Stimulated activated CD8-positive, alpha-beta memory T cell treated with anti-CD3 and anti-CD28 coated beads, Interleukin-12 subunit alpha, Interleukin-12 subunit beta, amount 100 ng/mL, for 1 hour (primary cell): ENCODE data around the gene OCA2.
"Not testable (repeated sequence)": the region's sequence is repeated elsewhere in the genome, so short reads cannot be mapped to it uniquely, and the experiment has no call there.

Experiments used
- DNase-seq: peaks from one replicate; pipeline ENCODE4 v3.0.0-alpha.2; 2020; ENCODE audit warnings: low read depth

Gene OCA2

DNA sequence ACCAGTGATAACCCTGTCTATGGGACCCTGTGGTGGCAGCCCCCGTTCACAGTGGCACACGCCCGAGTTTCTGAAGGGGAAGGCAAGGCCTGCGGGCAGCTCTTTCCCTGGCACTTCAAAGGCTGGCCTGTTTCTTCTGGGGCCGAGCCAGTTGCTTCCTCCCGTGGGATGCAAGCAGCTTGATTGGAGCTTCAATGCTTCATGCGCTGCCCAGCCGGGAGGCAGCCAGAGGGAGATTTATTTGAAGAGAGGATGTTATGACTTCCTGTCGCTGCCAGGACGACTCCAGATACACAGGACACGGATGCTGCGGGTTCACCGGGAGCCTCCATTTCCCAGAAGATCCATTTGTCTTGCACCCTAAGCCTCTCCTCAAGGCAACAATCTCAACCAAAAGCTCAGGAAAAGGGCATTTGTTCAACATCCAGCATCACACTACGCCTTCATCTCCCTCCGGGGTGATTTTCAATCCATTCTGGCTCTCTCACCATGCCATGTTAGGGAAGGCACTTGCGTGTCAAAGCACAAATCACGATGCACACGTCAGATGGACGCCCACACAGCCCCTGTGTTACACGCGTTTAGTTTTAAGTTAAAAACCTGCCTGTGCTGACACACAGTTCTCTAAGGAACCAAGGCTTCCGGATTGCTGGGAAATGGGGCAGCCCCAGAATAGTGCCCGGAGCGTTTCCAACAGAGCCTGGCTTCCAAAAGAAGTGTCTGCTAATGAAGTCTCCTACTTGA is 330.2 kb downstream of the OCA2 start:
- DNase-seq: no peak

DNA sequence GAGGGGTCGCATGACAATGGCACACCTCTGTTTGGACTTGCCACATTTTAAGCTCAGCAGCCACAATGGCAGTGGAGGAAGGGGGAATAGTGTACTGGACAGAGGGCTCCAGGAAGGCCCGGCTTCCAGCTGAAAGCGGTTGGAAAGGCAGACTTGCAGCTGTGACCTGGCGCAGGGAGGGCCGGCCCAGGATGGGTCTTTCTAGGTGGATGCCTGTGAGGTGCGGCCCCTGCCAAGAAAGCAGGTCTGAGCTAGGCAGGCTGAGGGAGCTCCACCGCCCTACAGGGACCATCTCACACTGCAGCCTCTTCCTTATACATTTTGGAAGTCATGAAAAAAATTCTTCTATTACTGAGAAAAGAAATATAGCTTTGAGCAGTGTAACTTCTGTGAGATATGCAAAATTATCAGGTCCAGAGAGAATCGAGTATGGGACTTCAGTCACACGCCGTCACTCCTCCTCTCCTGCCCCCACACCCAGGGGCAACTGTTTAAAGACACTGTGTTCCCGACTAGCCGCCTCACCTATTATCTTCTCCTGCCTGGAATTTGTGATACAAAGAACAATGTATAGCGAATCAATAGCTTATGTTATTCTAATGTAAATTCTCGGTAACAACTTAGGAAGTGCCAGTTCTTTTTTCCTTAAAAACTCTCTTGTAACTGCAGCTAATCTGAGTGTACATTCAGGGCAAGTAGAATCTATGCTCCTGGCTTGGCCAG is 331.0 kb downstream of the OCA2 start:
- no peak for DNase-seq

DNA sequence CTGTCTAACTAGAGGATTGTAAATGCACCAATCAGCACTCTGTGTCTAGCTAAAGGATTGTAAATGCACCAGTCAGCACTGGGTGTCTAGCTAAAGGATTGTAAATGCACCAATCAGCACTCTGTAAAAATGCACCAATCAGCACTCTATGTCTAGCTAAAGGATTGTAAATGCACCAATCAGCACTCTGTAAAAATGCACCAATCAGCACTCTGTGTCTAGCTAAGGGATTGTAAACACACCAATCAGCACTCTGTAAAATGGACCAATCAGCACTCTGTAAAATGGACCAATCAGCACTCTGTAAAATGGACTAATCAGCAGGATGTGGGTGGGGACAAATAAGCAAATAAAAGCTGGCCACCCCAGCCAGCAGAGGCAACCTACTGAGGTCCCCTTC is 331.7 kb downstream of the OCA2 start:
- not testable (repeated sequence) for DNase-seq

DNA sequence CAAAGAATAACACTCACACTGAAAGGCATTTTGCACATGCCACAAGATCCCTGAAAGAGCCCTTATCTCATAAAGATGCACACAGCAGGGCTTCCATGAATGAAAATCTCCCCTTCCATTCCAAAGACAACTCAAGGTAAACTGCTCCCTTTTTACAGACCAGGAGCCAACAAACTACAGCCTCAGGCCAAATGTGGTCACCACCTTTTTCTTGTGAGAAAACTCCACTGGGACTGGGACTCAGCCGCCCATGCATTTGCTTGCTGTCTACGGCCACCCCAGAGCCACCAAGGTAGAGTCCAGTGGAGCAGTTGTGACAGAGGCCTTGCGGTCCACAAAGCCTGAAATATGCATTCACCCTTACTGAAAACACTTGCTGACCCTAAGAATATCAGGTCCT is 334.8 kb downstream of the OCA2 start:
- no peak for DNase-seq

DNA sequence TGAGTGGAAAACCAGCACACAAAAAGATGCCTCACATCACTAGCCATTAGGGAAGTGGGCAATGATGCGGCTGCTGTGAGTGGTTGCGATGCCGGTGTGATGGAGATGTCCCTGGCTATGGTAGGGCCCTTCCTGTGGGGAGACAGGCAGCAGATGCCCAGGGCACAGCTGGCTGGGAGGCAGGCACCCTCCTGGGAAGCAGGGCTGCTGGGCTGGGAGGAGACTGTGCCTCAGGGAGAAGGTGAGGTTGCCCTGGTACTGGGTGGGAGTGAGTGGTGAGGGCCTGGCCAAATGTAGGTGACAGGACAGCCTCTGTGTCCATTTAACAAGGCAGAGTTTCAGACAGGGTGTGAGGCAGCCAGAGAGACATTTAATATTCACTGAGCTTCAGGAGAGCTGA is 335.6 kb downstream of the OCA2 start:
- DNase-seq: no peak

DNA sequence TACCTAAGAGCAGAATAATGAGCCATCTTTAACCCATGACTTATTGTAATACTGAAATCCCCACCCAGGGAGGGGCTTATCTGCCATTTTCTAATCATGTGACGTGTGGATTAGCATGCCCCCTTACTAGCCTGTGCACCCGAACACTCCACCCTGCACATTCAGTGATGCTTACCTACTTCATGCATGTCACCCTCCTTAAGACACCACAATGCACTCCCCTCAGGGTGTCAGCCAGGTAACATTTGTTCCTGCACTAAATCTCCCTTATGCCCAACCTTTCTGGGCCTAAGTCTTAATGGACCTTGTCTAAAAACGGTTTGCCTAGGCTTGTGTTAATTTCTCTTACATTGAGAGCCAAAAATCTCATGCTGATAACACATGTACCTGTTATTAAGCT is 336.6 kb downstream of the OCA2 start:
- DNase-seq: no peak

DNA sequence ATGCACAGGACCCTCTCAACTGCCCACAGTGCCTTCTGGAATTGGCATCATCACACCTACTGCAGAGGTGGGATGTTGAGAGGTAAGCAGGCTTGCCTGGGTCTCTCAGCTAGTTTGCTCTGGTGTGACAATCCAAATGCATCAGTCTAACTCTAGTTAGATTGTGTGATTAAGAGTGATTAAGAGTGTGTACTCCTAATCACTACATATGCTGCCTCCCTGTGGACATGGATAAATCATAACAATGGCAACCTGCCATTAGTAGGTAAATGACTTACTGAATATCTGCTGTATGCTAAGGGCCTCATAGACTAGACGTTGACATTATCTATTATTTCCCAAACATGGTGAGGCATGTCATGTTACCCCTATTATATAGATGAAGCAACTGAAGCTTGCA is 342.1 kb downstream of the OCA2 start:
- DNase-seq: no peak

DNA sequence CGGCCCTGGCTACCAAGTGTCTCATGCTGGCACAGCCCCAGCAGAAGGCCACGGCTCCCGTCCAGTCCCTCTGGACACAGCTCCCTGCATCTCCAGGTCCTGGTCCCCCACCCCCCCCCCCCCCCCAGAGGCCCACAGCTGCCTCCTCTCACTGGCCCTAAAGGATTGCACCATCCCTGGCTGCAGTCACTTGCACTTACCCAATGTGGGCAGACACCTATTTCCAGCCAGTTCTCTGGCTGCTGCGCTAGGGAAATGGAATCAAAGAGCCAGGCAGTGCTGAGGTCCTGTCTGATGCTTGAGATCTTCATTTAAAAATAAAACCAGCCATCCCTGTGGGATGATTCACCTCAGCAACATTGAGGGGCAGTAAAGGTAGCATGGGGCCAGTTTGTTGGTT is 346.4 kb downstream of the OCA2 start:
- DNase-seq: no peak

DNA sequence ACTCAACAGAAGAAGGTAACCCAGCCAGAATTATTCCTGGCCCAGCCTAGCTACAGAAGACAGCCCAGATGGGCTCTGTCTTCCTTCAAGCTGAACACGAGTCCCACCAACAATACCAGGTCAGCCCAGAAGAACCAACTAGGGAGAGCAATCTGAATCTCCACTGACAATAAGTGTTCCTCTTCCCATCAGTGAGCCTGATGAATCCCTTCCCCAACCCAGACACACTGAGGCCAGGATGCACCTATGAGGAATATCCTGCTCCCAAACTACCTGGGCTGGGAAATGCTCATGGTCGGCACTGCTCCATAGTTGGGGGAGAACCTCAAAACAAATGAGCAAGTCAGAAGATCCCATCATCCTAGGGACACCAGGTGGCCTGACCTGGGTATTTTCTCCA is 351.1 kb downstream of the OCA2 start:
- DNase-seq: no peak

DNA sequence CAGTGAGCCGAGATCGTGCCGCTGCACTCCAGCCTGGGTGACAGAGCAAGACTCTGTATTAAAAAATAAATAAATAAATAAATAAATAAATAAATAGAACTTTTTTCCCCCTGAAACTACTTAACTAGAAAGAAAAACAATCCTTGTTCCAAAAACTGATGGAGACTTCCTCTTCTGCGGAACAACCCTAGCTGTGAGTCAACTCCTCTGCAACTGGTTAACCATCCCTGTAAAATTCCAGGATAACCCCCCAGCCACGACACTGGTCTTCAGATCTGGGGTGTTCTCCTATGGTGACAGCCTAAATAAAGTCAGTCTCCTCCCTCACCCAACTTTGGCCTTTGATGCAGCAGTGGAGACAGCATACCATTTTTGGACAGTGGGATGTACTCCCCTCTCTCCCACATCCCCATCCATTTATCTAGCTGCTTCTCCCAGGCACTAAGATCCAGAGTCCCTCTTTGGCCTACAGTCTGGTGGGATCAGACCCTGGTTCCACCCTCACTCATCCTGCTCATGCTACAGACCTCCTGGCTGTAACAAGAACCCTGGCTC is 352.6 kb downstream of the OCA2 start:
- no peak for DNase-seq

DNA sequence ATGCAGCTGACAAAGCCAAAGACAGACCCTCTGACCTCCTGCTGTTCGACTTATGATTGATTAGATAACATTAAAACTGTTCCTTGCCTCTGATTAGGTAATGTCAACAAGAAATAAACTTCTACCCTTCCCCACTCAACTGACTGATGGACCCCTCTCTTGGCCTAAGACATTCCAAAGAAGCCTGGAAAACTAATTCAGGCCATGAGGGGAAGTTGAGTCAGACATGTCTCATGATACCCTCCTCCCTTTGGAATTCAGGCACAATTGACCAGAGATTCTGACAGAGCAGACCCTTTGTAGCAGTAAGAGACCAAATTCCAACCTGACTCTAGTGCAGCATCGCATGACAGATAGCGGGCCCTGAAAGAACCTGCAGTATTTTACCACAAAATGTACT is 354.5 kb downstream of the OCA2 start:
- DNase-seq: no peak

DNA sequence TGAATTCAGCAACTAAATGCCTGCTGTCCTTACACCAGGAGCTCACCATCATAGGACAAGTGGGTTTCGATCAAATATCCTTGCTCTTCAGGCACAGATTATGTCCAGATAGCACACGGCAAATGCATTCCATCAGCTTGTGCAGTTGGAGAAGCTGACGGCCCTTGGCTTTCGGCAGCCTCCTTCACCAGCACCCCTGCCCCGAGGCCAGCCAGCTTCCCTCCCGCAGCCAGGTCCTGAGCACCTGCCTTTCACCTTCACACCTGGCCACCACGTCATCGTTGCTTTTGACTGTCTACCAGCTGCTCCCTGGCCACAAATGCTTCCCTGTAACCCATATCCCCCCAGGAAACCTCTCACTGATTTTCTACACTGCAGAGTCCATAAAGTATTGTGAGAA is 355.5 kb downstream of the OCA2 start:
- DNase-seq: no peak

DNA sequence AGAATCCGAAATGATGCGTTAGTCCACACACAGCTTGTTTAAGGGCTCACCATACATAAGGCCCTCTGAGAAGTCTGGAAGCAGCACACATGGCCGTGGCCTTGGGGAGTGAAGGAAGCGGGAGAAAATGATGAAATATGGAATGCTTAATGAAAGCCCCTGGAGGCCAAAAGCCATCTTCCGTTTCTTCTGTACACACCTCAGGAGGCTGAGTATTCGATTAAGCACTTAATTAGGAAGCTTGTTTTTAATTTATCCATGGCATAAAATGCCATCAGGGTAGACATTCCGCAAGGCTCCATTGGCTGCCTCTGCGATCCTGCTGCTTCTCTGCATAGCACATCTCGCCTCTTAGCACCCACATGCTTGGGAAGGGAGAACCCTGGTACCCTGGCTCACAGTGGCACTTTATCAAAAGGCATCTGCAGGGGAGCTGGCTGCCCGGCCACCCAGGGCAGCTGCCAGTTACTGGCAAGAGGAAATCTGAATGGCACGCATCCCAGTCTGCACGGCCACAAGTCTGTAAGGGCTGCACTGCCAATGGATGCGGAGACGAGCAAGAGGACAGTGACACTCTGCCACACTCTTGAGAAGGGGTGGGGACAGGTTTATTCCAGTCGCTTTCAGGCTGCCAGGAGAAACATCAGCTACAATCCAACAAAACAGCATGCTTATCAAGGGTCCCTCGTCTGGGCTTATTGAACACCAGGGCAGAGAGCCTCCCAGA is 356.2 kb downstream of the OCA2 start:
- no peak for DNase-seq

DNA sequence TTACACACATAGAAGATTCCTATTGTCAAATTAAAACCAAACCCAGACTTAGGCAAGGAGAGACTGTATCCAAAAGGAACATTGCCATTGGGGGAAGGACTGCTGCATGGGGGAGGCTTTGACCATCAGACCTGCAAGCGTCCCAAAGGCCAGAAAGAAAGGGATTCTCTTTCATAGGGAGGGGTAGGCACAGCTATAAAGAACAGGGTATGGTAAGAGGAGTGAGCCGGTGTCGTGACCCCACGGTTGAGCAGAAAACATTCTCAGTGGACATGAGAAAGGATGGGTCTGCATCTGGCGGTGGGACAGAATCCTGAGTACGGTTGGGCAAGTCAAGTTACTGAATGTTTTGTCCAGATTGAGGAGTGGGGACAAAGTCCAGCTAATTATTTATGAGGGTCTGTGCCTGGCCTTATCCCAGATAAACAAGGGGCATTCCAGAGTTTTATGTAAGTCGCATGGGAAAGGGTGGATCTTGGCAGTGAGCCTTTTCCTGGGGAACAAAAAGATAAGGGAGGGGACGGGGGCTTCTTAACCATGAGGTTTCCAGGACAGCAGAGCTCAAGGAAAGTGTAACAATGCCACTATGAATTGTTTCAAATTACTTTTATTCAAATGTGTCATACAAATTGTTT is 357.8 kb downstream of the OCA2 start:
- DNase-seq: no peak

DNA sequence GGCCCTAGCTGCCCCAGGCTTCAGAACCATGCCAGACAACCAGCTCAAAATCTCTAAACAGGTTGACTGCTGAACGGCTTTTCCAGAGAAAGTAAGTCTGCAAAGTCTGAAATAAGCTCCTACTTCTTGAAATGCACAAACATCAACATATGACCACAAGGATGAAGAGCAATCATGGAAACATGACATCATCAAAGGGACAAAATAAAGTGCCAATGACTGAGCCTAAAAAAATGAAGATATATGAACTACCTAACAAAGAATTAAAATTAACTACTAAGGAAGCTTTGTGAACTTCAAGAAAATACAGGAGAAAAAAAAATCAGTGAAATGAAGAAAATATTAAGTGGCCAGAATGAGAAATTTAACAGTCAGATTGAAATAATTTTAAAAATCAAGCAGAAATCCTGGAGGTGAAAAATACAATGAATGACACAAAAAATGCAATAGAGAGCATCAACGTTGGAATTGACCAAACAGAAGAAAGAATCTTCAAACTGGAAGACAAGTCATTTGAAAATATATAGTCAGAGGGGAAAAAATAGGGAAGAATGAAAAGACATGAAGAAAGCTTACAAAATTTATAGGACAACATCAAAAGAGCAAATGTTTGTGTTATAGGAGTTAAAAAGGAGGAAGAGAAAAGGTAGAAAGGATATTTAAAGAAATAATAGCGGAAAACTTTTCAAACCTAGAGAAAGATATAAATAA is 364.2 kb downstream of the OCA2 start:
- no peak for DNase-seq

DNA sequence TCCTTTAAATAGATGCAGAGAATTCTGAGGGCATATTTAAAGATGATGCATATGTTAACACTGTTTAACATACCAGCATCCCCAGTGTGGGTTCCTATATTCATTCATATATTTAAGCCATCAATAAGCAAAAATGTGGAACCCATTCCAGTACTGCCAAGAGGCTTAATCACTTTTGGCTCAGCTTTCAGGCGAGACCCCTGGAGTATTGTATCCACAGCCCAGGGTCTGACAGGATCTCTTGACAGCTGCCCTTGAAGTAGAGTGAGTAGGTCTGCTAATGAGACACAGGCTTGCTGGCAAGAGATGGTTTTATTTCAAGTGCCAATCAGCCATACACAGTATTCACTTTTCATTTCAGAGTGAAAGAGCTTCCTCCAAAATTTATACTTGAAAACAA is 367.3 kb downstream of the OCA2 start:
- DNase-seq: no peak

DNA sequence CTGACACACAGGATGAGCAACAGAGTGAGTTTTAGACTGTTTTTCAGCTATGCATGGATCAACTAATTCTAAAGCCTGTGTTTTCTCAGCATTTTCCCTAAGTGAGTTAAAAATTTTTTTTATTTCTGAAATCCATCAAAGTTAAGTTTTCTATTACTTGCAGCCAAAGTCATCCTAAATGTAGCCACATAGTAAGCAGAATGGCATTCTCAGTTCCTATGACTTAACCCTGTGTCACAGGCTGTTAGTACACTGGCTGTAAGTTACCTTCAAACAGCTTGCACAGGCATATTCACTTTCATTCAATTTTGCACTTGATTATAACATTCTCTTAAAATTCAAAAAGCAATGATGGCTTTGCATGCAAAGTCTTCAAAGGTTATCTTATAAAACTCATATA is 368.2 kb downstream of the OCA2 start:
- no peak for DNase-seq

DNA sequence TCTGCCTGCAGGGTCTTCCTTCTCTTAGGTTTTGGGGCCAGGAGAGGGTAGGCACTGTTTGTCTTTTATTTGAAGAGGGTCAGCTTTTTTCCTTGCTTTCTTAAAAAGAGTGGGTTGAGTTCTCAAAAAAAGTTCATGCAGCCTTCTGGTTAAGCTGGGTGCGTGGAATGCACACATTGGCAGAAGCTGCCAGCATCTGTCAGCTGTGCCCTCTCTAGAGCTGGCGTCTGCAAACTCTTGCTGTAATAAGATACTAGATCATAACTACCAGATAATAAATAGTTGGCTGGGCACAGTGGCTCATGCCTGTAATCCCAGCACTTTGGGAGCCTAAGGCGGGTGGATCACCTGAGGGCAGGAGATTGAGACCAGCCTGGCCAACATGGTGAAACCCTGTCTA is 373.4 kb downstream of the OCA2 start:
- no peak for DNase-seq

DNA sequence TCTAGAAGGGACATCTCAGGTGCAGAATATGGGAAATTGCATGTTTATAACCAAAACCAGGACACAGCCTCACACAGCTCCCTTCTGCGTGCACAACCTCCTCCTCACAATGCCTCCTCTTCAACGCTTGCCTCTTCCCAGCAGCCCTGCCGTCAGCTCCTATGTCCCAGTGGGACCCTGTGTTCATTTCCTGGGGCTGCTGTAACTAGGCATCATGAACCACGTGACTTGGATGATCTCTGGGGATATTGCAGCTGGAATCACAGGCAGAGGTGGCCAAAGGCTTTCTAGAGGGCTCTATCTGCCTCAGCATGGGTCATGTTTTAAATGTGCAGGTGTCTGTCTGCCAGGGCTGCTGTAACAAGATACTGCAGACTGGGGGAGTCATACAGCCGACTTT is 375.3 kb downstream of the OCA2 start:
- DNase-seq: no peak

DNA sequence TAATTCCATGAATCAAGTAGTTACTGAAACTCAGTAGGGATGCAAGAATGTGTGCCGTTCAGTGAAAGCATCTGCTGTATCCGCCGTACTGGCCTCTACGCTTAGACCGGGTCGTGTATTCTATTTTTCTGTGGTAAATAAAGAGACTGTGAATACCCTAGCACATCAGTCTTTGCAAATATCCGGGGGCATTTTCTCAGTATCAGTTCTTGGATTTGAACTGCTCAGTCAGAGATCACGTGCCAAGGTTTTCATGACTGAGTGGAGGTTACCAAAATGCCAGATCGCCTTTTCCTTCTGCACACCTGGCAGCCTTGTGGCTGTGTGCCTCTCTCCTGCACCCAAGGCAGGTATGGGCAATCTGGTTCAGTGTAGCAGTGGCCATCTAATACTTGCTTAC is 377.0 kb downstream of the OCA2 start:
- DNase-seq: no peak

DNA sequence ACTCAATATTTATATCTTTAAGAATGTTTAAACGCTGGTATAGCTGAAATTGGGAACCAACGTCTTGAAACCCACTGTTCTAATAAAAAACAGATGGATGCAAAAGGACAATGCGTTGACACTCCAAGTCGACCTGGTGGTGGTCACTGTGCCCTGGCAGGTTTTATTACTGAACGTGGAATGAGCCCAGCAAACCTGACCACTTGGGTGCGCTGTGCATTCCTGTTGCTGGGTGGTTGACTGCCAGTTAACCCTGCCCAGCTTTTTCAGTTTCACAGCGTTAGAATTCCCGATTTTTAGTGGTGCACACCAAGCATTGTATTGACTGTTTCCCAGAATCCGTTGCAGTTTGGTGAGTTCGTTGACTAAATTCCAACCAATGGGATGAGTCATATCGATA is 384.4 kb downstream of the OCA2 start:
- no peak for DNase-seq

DNA sequence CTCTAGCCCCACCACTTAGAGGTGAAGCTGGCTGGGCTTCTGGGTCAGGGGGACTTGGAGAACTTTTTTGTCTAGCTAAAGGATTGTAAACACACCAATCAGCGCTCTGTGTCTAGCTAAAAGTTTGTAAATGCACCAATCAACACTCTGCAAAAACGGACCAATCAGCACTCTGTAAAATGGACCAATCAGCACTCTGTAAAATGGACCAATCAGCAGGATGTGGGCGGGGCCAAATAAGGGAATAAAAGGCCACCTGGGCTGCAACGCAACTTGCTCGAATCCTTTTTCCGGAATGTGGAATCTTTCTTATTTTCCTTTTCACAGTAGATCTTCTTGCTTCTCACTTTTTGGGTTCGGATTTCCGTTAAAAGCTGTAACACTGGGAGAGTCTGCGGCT is 385.3 kb downstream of the OCA2 start:
- DNase-seq: not testable (repeated sequence)
